OCI-LY3 (cell line): Measurements from ENCODE around the gene TMEM19.

Source experiments
- EZH2phosphoT487 ChIP-seq: fragments of 200-600 bp; shearing (Covaris generic); IDR thresholded peaks from 2 replicates; pipeline ENCODE4 v1.6.1; 2018; ENCODE audit warnings: antibody characterized with exemption, mixed run types, low read depth
- TF ChIP-seq, protein P1 (sequence below): fragments of 200-600, 300-600 bp; sonication (generic); IDR thresholded peaks from 2 replicates; pipeline ENCODE4 v1.5.1; 2014; ENCODE audit warnings: antibody characterized with exemption, low read length, low read depth

DNA sequence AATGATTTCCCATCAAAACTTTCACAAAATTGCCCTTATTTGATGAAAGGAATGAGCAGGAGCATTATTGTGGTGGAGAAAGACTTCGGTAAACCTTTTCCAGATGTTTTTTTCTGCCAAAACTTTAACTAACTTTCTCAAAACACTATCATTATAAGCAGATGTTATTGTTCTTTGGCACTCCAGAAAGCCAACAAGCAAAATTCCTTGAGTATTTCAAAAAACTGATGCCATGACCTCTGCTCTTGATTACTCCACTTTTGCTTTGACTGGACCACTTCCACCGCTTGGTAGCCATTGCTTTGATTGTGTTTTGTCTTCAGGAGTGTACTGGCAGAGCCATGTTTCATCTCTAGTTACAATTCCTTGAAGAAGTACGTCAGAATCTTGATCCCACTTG, 39.1 kb downstream of the TMEM19 start:
- TF ChIP-seq, protein P1, sequence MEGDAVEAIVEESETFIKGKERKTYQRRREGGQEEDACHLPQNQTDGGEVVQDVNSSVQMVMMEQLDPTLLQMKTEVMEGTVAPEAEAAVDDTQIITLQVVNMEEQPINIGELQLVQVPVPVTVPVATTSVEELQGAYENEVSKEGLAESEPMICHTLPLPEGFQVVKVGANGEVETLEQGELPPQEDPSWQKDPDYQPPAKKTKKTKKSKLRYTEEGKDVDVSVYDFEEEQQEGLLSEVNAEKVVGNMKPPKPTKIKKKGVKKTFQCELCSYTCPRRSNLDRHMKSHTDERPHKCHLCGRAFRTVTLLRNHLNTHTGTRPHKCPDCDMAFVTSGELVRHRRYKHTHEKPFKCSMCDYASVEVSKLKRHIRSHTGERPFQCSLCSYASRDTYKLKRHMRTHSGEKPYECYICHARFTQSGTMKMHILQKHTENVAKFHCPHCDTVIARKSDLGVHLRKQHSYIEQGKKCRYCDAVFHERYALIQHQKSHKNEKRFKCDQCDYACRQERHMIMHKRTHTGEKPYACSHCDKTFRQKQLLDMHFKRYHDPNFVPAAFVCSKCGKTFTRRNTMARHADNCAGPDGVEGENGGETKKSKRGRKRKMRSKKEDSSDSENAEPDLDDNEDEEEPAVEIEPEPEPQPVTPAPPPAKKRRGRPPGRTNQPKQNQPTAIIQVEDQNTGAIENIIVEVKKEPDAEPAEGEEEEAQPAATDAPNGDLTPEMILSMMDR: no peak
- no peak for TF ChIP-seq EZH2phosphoT487
